Fibroblast of peridontal ligament (primary cell): ENCODE data around the gene NMRK2.
"Not testable (repeated sequence)": the region's sequence is repeated elsewhere in the genome, so short reads cannot be mapped to it uniquely, and the experiment has no call there.

Experiments
- DNase-seq: peaks from one replicate; pipeline ENCODE4 v3.0.0-alpha.2; 2010; ENCODE audit errors: extremely low read depth

Gene NMRK2, protein sequence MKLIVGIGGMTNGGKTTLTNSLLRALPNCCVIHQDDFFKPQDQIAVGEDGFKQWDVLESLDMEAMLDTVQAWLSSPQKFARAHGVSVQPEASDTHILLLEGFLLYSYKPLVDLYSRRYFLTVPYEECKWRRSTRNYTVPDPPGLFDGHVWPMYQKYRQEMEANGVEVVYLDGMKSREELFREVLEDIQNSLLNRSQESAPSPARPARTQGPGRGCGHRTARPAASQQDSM

GRCh38 chr19:3932931-3933810, at the start of gene NMRK2:
Gene NMRK2, plus strand, starts transcription at chr19:3933069. Its CDS starts 603 bp downstream, at chr19:3933672.
- DNase-seq = no peak

GRCh38 chr19:3890591-3890990, 42.3 kb upstream of the NMRK2 start:
- no peak for DNase-seq

- DNase-seq = no peak
Measured at GRCh38 chr19:3893509-3894179, 39.2 kb upstream of the NMRK2 start.

- DNase-seq = not testable (repeated sequence)
Measured at GRCh38 chr19:3894959-3895358, 37.9 kb upstream of the NMRK2 start.

GRCh38 chr19:3895788-3896187, 37.1 kb upstream of the NMRK2 start:
- no peak for DNase-seq

- DNase-seq = no peak
Measured at GRCh38 chr19:3897936-3898335, 34.9 kb upstream of the NMRK2 start.

DNA sequence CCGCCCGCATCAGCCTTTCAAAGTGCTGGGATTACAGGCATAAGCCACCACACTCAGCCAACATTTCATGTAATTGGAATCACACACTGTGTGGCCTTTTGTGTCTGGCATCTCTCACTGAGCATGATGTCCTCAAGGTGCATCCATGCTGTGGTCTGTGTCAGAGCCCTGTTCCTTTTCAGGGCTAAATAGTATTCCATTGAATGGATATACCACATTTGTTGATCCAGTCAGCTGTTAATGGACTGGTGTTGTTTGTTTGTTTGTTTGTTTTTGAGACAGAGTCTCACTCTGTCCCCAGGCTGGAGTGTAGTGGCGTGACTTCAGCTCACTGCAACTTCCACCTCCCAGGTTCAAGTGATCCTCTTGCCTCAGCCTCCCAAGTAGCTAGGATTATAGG, 34.4 kb upstream of the NMRK2 start:
- DNase-seq = no peak

DNA sequence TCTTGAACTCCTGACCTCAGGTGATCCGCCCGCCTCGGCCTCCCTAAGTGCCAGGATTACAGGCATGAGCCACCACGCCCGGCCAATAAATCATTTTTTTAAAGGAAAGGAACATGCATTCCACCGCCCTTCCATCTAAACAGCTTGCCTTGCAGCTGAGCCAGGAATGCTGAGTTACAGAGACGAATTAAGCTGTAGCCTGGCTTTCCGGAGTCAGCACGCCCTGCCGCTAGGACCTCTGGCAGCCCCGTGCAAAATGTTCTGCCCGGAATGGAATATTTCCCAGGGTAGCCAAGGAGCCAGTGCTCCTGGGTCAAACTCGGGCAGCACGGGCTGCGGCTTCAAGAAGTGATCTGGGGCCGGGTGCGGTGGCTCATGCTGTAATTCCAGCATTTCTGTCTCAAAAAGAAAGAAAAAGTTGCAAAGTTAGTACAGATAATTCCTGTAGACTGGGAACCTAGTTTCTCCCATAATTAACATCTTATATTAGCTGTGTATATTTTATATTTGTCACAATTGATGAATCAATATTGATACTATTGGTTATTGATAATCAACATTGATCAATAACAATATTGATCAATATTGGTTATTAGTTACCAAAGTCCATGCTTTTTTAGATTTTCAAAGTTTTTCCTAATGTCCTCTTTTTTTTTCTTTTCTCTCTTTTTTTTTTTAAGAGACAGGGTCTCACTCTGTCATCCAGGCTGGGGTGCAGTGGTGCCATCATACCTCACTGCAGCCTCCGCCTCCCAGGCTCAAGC, 33.2 kb upstream of the NMRK2 start:
- DNase-seq = no peak

- no peak for DNase-seq
Measured at GRCh38 chr19:3902317-3902973, 30.4 kb upstream of the NMRK2 start.

DNA sequence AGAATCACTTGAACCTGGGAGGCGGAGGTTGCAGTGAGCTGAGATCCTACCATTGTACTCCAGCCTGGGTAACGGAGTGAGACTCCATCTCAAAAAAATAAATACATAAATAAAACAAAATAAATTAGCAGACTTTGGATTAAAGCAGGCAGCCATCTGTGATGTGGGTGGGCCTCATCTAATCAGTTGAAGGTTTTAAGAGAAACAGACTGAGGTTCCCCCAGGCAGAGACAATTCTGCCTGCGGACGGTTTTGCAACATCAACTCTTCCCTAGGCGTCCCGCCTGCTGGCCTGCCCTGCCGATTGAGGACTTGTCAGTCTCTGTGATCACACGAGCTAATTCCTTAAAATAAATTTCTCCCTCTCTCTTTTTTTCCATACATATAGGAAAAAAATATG, 28.6 kb upstream of the NMRK2 start:
- DNase-seq = no peak

DNA sequence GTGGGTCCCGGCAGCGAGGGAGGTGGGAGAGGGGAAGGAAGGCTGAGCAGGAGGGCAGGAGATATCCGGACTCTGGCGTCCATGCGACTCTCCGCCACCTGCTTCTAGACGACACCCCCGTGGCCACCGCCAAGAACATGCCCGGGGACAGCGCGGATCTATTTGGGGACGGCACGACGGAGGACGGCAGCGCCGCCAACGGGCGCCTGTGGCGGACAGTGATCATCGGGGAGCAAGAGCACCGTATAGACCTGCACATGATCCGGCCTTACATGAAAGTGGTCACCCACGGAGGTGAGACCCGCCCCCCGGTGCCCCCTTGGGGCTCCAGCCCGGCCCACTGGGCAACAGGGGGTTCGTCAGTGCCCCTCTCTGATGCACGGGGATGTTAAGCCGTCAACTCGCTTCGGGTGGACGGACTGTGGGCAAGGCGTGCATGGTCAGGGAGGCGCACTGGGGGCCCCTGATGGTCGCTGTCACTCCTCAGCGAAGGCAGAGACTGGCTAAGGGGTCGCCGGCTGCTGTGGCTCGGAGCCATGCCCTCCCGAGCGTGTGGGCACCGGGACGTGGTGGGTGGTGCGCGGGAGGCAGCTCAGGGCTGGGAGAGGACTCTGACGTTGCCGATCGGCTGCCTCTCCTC, 25.1 kb upstream of the NMRK2 start:
- DNase-seq = no peak

GRCh38 chr19:3908266-3909054, 24.4 kb upstream of the NMRK2 start:
- no peak for DNase-seq

DNA sequence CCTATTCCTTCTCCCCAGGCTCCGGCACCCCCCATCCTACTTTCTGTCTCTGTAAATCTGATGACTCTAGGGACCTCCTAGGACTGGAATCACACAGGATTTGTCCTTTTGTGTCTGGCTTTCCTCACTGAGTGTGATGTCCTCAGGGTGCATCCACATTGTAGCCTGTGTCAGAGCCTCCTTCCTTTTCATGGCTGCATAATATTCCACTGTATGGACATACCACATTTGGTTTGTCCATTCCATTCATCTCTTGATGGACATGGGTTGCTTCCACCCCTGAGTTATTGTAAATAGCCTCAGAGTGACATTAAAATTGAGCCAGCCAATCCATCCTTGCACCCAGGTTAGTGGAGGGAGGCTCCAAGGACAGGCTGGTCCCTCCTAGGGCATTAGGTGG, 22.8 kb upstream of the NMRK2 start:
- no peak for DNase-seq

DNA sequence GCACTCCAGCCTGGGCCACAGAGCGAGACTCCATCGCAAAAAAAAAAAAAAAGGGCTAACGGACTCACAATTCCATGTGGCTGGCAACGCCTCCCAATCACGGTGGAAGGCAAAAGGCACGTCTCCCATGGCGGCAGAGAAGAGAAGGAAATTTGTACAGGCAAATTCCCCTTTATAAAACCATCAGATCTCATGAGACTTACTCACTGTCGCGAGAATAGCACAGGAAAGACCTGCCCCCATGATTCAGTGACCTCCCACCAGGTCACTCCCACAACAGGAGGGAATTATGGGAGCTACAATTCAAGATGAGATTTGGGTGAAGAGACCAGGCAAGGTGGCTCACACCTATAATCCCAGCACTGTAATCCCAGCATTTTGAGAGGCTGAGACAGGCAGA, 18.7 kb upstream of the NMRK2 start:
- DNase-seq = no peak

- DNase-seq = no peak
Measured at GRCh38 chr19:3916033-3916432, 16.8 kb upstream of the NMRK2 start.

DNA sequence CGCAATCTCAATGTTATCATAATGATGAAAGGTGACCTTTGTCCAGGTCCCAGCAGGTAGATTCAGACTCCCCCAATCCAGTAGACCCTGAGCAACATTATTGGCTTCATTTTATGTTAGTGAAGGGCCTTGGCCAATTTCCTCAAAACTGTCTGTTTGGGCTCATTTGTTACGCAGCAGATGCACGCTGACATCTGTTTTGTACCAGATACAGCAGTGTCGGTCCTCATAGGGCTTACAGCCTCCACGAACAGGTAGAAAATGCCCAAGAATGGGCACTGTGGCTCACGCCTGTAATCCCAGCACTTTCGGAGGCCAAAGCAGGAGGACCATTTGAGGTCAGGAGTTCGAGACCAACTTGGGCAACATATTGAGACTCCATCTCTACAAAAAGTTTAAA, 13.1 kb upstream of the NMRK2 start:
- DNase-seq = no peak

DNA sequence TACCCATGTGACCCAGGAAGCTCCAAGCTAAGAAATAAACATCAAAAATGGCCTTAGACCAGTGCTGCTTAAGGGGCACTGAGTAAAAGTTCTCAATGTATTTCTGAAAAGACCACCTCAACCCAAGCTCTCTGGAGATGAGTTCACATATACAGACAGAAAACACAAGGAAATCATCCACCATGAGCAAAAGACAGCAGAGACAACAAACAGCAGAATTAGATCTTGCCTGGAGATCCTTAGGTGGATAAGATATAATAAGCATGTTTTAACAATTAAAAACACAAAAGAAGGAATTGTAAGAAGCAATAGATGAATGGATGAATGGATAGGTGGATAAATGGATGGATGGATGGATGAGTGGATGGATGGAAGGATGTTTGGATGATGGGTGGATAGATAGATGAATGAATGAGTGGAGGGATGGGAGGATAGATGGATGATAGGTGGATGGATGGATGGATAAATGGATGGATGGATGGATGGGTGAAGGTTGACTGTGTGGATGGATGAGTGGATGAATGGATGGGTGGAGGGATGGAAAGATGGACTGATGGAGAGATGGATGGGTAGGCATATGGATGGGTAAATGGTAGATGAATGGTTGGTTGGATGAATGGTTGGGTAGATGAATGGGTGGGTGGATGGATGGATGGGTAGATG, 9.6 kb upstream of the NMRK2 start:
- DNase-seq = no peak

DNA sequence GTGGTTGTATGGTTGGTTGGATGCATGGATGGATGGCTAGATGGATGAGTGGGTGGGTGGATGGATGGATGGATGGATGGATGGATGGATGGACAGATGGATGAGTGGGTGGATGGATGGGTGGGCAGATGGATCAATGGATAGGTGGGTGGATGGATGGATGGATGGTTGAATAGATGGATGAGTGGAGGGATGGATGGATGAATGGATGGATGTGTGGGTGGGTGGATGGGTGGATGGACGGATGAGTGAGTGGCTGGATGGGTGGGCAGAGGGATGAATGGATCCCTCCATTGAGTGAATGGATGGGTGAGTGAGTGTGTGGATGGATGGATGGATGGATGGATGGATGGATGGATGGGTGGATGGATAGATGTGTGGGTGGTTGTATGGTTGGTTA, 9.0 kb upstream of the NMRK2 start:
- DNase-seq = no peak

- no peak for DNase-seq
Measured at GRCh38 chr19:3931041-3931440, 1.8 kb upstream of the NMRK2 start.
